Mesenchymal stem cell (in vitro differentiated cells and primary cell): Measurements from ENCODE around the gene DSG2.

Experiments used
- DNase-seq: peaks from one replicate; pipeline ENCODE4 v3.0.0-alpha.2; 2013
- H2AFZ ChIP-seq: one replicate; pipeline ENCODE4 v1.6.1; 2013; ENCODE audit warnings: low read depth, mild to moderate bottlenecking, control low read depth, inconsistent platforms, low read length, moderate library complexity
- H2AK5ac ChIP-seq: 2 replicates; pipeline ENCODE4 v1.6.1; 2013; ENCODE audit warnings: low read length, moderate library complexity, mild to moderate bottlenecking, inconsistent platforms; ENCODE audit not compliant: severe bottlenecking
- H2BK120ac ChIP-seq: one replicate; pipeline ENCODE4 v1.6.1; 2013; ENCODE audit warnings: low read depth, mild to moderate bottlenecking, inconsistent platforms, low read length, moderate library complexity
- H2BK12ac ChIP-seq, 2 experiments: one replicate each; pipeline ENCODE4 v1.6.1; 2013; ENCODE audit warnings: inconsistent platforms in 2 of 2, low read length in 2 of 2, mild to moderate bottlenecking in 2 of 2, moderate library complexity in 2 of 2, control low read depth in 1 of 2
- H2BK15ac ChIP-seq: one replicate; pipeline ENCODE4 v1.6.1; 2013; ENCODE audit warnings: mild to moderate bottlenecking, low read depth, inconsistent platforms; ENCODE audit not compliant: poor library complexity, severe bottlenecking
- H2BK5ac ChIP-seq: 2 replicates; pipeline ENCODE4 v1.6.1; 2013; ENCODE audit warnings: low read depth, mild to moderate bottlenecking, low read length, control low read depth, inconsistent platforms; ENCODE audit not compliant: poor library complexity, severe bottlenecking
- H3K14ac ChIP-seq, 2 experiments: one replicate each; pipeline ENCODE4 v1.6.1; 2013; ENCODE audit warnings: inconsistent platforms in 2 of 2, low read length in 2 of 2, control low read depth in 1 of 2, mild to moderate bottlenecking in 1 of 2, moderate library complexity in 1 of 2
- H3K18ac ChIP-seq, 2 experiments: one replicate each; pipeline ENCODE4 v1.6.1; 2013; ENCODE audit warnings: inconsistent platforms in 2 of 2, low read length in 2 of 2, control low read depth in 1 of 2, low read depth in 1 of 2, mild to moderate bottlenecking in 1 of 2
- H3K23ac ChIP-seq, 2 experiments: one replicate each; pipeline ENCODE4 v1.6.1; 2013; ENCODE audit warnings: inconsistent platforms in 2 of 2, low read length in 2 of 2, mild to moderate bottlenecking in 2 of 2, moderate library complexity in 2 of 2, control low read depth in 1 of 2
- H3K27ac ChIP-seq: 2 replicates; pipeline ENCODE4 v1.5.1; 2013; ENCODE audit warnings: mild to moderate bottlenecking, moderate library complexity, low read length, control low read depth, inconsistent platforms; ENCODE audit not compliant: poor library complexity, severe bottlenecking
- H3K27me3 ChIP-seq, 2 experiments: 2 replicates each; pipeline versions ENCODE4 v1.6.1 to v1.7.0; 2013; ENCODE audit warnings: low read length in 2 of 2, mild to moderate bottlenecking in 2 of 2, moderate library complexity in 2 of 2, control low read depth in 1 of 2, inconsistent platforms in 1 of 2; ENCODE audit not compliant: control insufficient read depth in 1 of 2, insufficient read depth in 1 of 2
- H3K36me3 ChIP-seq, 2 experiments: 2 replicates each; pipeline versions ENCODE4 v1.6.1 to v1.7.0; 2013; ENCODE audit warnings: low read length in 2 of 2, control low read depth in 1 of 2, inconsistent platforms in 1 of 2, low read depth in 1 of 2, mild to moderate bottlenecking in 1 of 2; ENCODE audit not compliant: insufficient read depth in 2 of 2, control insufficient read depth in 1 of 2
- H3K4ac ChIP-seq, 2 experiments: one replicate each; pipeline ENCODE4 v1.6.1; 2013; ENCODE audit warnings: inconsistent platforms in 2 of 2, low read length in 2 of 2, mild to moderate bottlenecking in 2 of 2, moderate library complexity in 2 of 2, control low read depth in 1 of 2, low read depth in 1 of 2
- H3K4me1 ChIP-seq: 2 replicates; pipeline ENCODE4 v1.6.1; 2013; ENCODE audit warnings: low read depth, low read length, control low read depth; ENCODE audit not compliant: control insufficient read depth, insufficient read depth
- H3K4me2 ChIP-seq: 2 replicates; pipeline ENCODE4 v1.6.1; 2013; ENCODE audit warnings: low read length, mild to moderate bottlenecking, inconsistent platforms; ENCODE audit not compliant: poor library complexity, severe bottlenecking
- H3K4me3 ChIP-seq, 2 experiments: 2 replicates each; pipeline versions ENCODE4 v1.5.1 to v1.7.0; 2013; ENCODE audit warnings: low read length in 2 of 2, mild to moderate bottlenecking in 2 of 2, control low read depth in 1 of 2, low read depth in 1 of 2; ENCODE audit not compliant: insufficient read depth in 1 of 2
- H3K79me1 ChIP-seq: replicated peaks from 2 replicates; pipeline ENCODE4 v1.6.1; 2013; ENCODE audit warnings: mild to moderate bottlenecking, control low read depth, low read length, inconsistent platforms; ENCODE audit not compliant: poor library complexity, severe bottlenecking
- H3K9ac ChIP-seq: 2 replicates; pipeline ENCODE4 v1.7.0; 2013; ENCODE audit warnings: mild to moderate bottlenecking, low read length, moderate library complexity
- H3K9me3 ChIP-seq: 2 replicates; pipeline ENCODE4 v1.7.0; 2013; ENCODE audit warnings: mild to moderate bottlenecking, low read length; ENCODE audit not compliant: control insufficient read depth
- H4K8ac ChIP-seq: one replicate; pipeline ENCODE4 v1.6.1; 2013; ENCODE audit warnings: inconsistent platforms, mild to moderate bottlenecking, low read length, moderate library complexity
- H4K91ac ChIP-seq: one replicate; pipeline ENCODE4 v1.6.1; 2013; ENCODE audit warnings: mild to moderate bottlenecking, low read length, inconsistent platforms
- WGBS: methylation state at CpG from one replicate; pipeline ENCODE4 v1.1.7; 2013; ENCODE audit warnings: mixed read lengths; 5-methylcytosine and 5-hydroxymethylcytosine counted together

DSG2 gene

DNA sequence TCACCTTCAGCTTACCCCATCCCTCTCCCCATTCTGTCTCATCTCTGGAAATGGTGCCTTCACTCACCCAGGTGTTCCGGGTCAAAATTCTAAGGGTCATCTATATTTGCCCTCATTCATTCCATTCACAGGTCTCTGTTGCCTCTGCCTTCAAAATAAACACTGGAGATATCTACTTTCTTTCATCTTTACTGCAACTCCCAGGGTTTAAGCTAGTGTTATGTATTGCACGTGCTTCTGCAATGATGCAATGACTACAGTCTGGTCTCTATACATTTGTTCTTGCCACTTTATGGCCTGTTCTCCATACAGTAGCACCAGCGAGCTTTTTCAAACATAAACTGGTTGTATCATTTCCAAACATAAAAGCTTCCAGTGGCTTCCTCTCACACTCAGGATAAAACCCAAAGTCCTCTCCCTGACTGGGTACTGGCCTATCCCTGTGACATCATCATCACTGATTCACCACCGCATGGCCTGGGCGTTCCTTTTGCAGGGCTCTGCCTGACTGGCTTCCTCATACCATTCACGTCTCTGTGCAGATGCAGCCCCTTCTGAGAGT is 14.3 kb downstream of the DSG2 start:
- Histone ChIP-seq H4K91ac (no peak overlapping the region), H3K18ac (no peak overlapping the region), H3K79me1 (peaks cover 21% of the 10 kb centered on the region), H3K23ac (no peak overlapping the region), H3K27me3 (no peaks in the 10 kb centered on the region), H3K27ac (peak overlapping the region; percentile 77), H4K8ac (peak overlapping the region; percentile 47), H2AK5ac (peak overlapping the region; percentile 88), H3K36me3 (no peaks in the 10 kb centered on the region), H3K9ac (peak overlapping the region; percentile 10), H2AFZ (no peak overlapping the region), H2BK120ac (no peak overlapping the region), H3K4me2 (peak overlapping the region; percentile 46), H3K9me3 (no peaks in the 10 kb centered on the region), H3K4me1 (peaks cover 8% of the 10 kb centered on the region), H3K14ac (no peak overlapping the region), H3K4ac (peak overlapping the region; percentile 24 to 59), H3K4me3 (no peak overlapping the region), H2BK12ac (no peak overlapping the region), H2BK15ac (no peak overlapping the region), H2BK5ac (peak overlapping the region; percentile 47)
- DNase-seq = peak; percentile 94
- WGBS = 32% methylated on average over 6 of the region's 6 CpGs

GRCh38 chr18:31513189-31513935 is 15.4 kb downstream of the DSG2 start:
- Histone ChIP-seq H2BK5ac (no peak overlapping the region), H3K27me3 (no peaks in the 10 kb centered on the region), H3K27ac (peak overlapping the region; percentile 78), H3K79me1 (peaks cover 27% of the 10 kb centered on the region), H3K4me1 (peaks cover 8% of the 10 kb centered on the region), H3K4me3 (no peak overlapping the region), H4K91ac (no peak overlapping the region), H2BK15ac (no peak overlapping the region), H2AK5ac (peak overlapping the region; percentile 94), H2BK12ac (peak overlapping the region; percentile 6 to 42), H3K9ac (no peak overlapping the region), H3K18ac (peak overlapping the region; percentile 7 to 46), H3K14ac (no peak overlapping the region), H3K4ac (no peak overlapping the region), H2AFZ (no peak overlapping the region), H2BK120ac (no peak overlapping the region), H3K36me3 (no peaks in the 10 kb centered on the region), H3K9me3 (no peaks in the 10 kb centered on the region), H4K8ac (no peak overlapping the region), H3K23ac (no peak overlapping the region), H3K4me2 (peak overlapping the region; percentile 17)
- WGBS = 11% methylated on average over 4 of the region's 4 CpGs
- DNase-seq = peak; percentile 90

DNA sequence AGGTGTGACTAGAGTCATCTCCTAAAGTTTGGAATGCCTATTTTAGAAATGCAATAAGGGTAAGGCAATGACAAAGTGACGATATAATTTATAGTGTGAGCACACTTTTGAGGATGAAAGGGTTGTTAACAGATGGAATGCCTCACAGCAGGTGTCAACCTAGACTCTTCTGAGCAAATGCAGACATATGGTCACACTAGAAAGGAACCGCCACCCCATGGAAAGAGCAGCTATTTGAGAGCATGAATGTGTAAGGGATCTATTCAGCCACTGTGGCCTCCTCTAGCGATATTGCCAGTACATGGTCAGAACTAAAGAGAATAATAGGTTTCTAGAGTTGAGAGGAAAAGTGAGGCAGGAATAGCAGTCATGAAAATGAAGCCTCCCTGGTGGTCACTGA is 18.5 kb downstream of the DSG2 start:
- Histone ChIP-seq H3K14ac (no peak overlapping the region), H2BK5ac (no peak overlapping the region), H3K4me1 (peaks cover 5% of the 10 kb centered on the region), H3K9me3 (no peaks in the 10 kb centered on the region), H2BK120ac (no peak overlapping the region), H3K4ac (no peak overlapping the region), H2BK12ac (no peak overlapping the region), H4K8ac (no peak overlapping the region), H3K36me3 (peaks cover 0 to 3% of the 10 kb centered on the region in 2 experiments), H3K4me3 (no peak overlapping the region), H4K91ac (no peak overlapping the region), H3K4me2 (no peak overlapping the region), H3K23ac (no peak overlapping the region), H3K9ac (no peak overlapping the region), H2BK15ac (no peak overlapping the region), H3K79me1 (peaks cover 25% of the 10 kb centered on the region), H3K27me3 (no peaks in the 10 kb centered on the region), H2AK5ac (no peak overlapping the region), H3K27ac (no peak overlapping the region), H2AFZ (no peak overlapping the region), H3K18ac (no peak overlapping the region)
- no peak for DNase-seq
- 95% methylated on average over 3 of the region's 3 CpGs for WGBS

GRCh38 chr18:31526374-31526773 is 28.4 kb downstream of the DSG2 start:
- Histone ChIP-seq H3K36me3 (peaks cover 3 to 8% of the 10 kb centered on the region in 2 experiments), H3K18ac (no peak overlapping the region), H4K91ac (no peak overlapping the region), H2BK5ac (no peak overlapping the region), H3K79me1 (no peaks in the 10 kb centered on the region), H3K4me3 (no peak overlapping the region), H3K4me1 (no peaks in the 10 kb centered on the region), H3K9me3 (no peaks in the 10 kb centered on the region), H3K9ac (no peak overlapping the region), H2AK5ac (no peak overlapping the region), H2BK15ac (no peak overlapping the region), H2BK120ac (no peak overlapping the region), H3K23ac (no peak overlapping the region), H3K27me3 (no peaks in the 10 kb centered on the region), H3K27ac (no peak overlapping the region), H3K4ac (no peak overlapping the region), H2BK12ac (no peak overlapping the region), H4K8ac (no peak overlapping the region), H2AFZ (no peak overlapping the region), H3K4me2 (no peak overlapping the region), H3K14ac (no peak overlapping the region)
- no peak for DNase-seq
- whole genome bisulfite sequencing = 97% methylated on average over 7 of the region's 7 CpGs
